ENCODE results near the gene CFTR.
"Not testable (repeated sequence)": the region's sequence is repeated elsewhere in the genome, so short reads cannot be mapped to it uniquely, and the experiment has no call there.

The CFTR gene

GRCh38 chr7:117688126-117688525, 208.3 kb downstream of the CFTR start:
- no peak for DNase-seq (ENCODE audit: low read depth)

DNA sequence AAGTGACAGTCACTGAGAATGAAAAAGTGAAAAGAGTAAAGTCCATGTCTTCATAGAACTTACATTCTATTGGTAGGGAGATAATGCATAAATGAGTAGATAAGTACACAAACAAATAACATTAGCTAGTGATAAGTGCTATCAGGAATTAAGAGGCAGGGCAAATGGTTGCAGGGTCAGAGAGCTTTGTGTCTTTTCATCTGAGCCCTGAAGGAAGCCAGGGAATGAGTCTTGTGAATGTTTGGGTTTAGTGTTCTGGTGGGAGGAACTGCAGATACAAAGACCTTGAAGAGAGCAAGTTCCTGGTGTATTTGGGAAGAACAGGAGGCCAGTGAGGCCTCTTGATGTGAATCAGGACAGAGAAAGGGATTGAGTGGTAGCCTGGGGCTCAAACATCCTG, 209.6 kb downstream of the CFTR start:
- no peak for DNase-seq (ENCODE audit: low read depth)

DNA sequence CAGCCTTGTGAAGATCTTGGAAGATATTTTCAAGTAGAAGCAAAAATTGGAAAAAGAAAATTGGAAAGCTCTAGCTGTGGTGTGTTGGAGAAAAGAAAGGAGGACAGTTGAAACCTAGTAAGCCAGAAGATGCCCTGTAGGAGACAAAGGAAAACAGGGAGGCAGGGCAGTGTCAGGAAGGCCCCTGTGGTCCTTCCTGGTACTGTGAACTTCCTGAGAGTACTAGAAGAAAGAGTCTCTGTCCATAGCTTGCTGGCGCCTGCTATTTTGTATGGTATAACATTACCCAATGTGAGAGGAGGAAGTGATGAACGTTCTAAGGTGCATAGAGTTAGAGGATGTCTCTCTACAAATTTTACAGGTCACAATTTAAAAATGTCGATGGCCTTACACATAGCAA, 210.3 kb downstream of the CFTR start:
- DNase-seq (ENCODE audit: low read depth), result no peak

- DNase-seq (ENCODE audit: low read depth), result no peak
Measured at GRCh38 chr7:117692338-117692737, 212.5 kb downstream of the CFTR start.

GRCh38 chr7:117698018-117698417, 218.2 kb downstream of the CFTR start:
- no peak for DNase-seq (ENCODE audit: low read depth)

DNA sequence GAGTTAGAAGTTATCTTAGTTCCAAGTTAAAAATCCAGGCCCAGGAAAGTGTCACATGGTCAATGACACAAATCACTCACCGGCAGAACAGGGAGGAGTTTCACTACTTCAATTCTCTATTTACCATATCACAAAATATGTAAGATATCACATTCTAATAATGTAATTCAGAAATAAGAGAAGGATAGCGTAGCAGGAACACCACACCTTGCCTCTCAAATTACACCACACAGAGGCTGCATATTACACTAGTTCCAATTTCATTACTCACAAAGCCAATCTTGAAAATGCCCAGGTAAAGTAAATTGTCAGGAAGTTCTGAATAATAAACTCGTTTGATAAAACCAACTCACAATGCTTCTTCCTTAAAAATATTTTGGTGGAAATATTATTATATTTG, 224.2 kb downstream of the CFTR start:
- DNase-seq (ENCODE audit: low read depth), result no peak

- no peak for DNase-seq (ENCODE audit: low read depth)
Measured at GRCh38 chr7:117705630-117706029, 225.8 kb downstream of the CFTR start.

GRCh38 chr7:117706210-117706609, 226.4 kb downstream of the CFTR start:
- no peak for DNase-seq (ENCODE audit: low read depth)

GRCh38 chr7:117707080-117707479, 227.3 kb downstream of the CFTR start:
- no peak for DNase-seq (ENCODE audit: low read depth)

DNA sequence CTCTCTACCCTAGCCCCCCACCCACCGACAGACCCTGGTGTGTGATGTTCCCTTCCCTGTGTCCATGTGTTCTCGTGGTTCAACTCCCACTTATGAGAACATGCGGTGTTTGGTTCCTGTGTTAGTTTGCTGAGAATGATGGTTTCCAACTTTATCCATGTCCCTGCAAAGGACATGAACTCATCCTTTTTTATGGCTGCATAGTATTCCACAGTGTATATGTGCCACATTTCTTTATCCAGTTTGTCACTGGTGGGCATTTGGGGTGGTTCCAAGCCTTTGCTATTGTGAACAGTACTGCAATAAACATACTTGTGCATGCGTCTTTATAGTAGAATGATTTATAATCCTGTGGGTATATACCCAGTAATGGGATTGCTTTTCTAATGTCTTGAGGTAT, 228.3 kb downstream of the CFTR start:
- DNase-seq (ENCODE audit: low read depth), result not testable (repeated sequence)

DNA sequence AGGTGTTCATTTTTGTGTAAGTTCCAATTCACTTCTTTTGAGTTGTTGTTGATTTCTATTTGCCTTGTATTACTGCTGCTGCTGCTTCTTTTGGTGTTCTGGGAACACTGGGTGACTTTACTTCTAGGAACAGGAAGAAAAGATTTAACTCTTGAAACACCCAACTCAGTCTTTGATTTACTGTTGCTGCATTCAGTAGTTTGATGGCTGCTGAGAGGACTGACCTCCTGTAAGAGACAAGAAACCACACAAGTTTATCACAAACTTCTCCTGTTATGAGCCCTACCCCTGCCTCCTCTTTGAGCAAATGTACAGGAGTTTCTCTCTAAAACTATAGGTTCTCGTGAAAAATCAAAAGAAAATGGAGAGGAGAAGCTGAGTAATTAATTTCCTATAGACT, 231.7 kb downstream of the CFTR start:
- no peak for DNase-seq (ENCODE audit: low read depth)

GRCh38 chr7:117715784-117716445, 236.1 kb downstream of the CFTR start:
- DNase-seq (ENCODE audit: low read depth), result no peak

- no peak for DNase-seq (ENCODE audit: low read depth)
Measured at GRCh38 chr7:117716707-117717299, 237.0 kb downstream of the CFTR start.

DNA sequence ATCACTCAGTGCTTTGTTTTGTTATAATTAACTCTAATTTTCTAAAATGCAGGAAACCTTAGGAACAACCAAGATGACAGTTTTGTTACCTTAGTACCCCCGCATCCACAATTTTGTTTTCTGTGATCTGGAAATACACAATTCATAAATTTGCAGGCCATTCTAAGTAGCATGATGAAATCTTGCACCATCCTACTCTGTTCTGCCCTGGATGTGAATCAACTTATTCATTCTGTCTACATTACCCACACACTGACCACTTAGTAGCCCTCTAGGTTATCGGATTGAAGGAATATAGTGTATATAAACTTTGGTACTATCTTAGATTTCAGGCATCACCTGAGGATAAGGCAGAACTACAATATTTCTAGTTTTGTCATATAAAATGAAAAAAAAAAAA, 237.5 kb downstream of the CFTR start:
- no peak for DNase-seq (ENCODE audit: low read depth)
